Posterior vena cava (tissue), 2 donors: ENCODE results near the gene PTPRE. TPM values are rescaled to one million over a fixed set of nuclear protein-coding genes. Genes with fewer than 3 reads are reported as not detected.

Experiments used
- DNase-seq: peaks from one replicate; pipeline ENCODE4 v3.0.0-alpha.2; 2020; ENCODE audit warnings: low spot score
- intact Hi-C, 2 donors: fragments of 100-400 bp; cut with DNase I; formaldehyde crosslinking; loops; one replicate each; pipeline versions ENCODE4 v1.14.1 to v1.14.2; 2022 to 2023
- total RNA-seq, 2 donors: library from RNA; stranded (reverse); fragmentation: NEBNext Ultra II Directional; extraction: Animal tissue kit (Norgen Biotek cat#: 25700); gene quantifications; one replicate each; pipeline ENCODE4 v1.2.1, GENCODE V29; 2021
- donor health status: DM: yes; HTN: yes; CAD: no.
- donor health status: DM: yes; HTN: yes; CAD: no.

The PTPRE gene
- total RNA-seq, 2 donors from 2014 or later: 22.1 to 37.9 TPM

GRCh38 chr10:127943336-127943910, 36.5 kb downstream of the PTPRE start:
- no peak for DNase-seq
- intact Hi-C loops: no loop called here

- intact Hi-C loops: no loop called here
- no peak for DNase-seq
These were observed 37.4 kb downstream of the PTPRE start for GRCh38 chr10:127944256-127944655.

DNA sequence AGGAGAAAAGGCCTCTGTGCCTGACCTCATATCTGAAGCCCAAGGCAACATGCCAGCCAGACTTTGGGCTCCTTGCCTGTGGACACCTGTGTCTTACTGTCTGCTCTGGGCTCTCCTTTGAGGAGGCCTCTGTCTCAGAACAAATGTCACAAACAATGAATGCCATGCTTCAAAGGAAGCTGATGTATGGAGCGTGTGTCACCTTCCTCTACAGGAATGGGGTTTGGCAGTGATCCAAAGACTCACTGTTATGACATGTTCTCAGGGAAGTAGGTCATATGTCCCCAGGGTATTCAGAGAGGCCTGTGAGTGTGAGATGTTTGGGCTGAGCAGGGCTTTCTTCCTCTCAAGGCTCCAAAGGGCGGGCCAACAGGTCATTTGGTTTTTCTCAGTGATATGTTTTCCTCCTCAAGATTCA, 38.4 kb downstream of the PTPRE start:
- intact Hi-C loops: no loop called here
- no peak for DNase-seq

- DNase-seq: no peak
- intact Hi-C loops: no loop called here
These were observed 39.2 kb downstream of the PTPRE start for GRCh38 chr10:127945948-127946711.

DNA sequence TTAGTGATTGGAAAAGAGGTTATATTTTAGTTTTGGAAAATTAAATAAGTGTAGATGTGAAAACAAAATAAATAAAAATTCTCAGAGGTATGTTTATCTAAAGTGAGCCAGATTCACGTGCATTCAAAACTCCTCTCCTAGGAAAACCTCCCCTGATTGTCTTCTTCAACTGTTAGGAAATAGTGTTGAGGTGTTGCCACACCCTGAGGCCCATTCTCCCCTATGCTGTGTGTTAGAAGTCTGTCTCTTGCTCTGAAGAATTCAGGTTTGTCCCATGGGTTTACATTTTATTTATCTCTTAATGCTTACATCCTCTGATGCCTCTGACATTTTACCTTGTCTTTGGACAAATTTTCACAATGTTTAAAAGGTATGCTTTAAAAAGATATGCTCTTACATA, 40.3 kb downstream of the PTPRE start:
- intact Hi-C loops: no loop called here

DNA sequence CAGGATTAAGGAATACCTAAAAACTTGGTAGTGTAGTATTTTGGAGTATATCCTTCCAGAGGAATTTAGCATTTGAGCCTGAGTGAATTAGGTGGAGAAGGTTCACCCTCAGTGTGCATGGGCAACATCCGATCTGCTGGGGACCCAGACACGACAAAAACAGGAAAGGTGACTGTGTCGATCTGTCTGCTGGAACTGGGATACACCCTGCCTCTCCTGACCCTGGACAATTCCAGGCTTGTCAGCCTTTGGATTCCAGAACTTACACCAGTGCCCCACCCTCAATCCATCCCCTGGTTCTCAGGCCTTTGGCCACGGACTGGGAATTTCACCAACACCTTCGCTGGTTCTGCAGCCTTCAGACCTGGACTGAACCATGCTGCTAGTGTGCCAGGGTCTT, 41.9 kb downstream of the PTPRE start:
- intact Hi-C loops: no loop called here

More for the DNA sequence above, 40.3 kb downstream of the PTPRE start:
- no peak for DNase-seq

DNA sequence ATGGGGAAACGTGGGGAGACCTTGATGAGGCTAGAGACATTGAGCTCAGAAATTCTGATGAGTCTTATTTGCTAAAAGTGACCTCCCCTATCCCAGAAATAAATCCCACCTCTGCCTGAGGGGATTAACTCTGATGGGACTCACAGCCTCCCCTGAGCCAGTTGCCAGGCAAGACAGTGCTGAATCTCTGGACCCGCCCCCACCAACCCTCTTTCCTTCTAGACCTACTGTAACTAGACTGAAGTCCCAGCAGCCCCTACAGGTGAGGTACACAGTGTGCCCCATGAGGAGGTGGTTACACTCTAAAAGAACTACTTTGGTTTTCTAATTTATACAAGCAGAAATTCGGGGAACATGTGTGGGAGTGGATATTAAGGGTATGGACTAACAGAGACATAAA, 42.9 kb downstream of the PTPRE start:
- DNase-seq: no peak
- intact Hi-C loops: no loop called here

More for the DNA sequence above, 41.9 kb downstream of the PTPRE start:
- no peak for DNase-seq

- DNase-seq: no peak
- intact Hi-C loops: no loop called here
These were observed 45.1 kb downstream of the PTPRE start for GRCh38 chr10:127951861-127952574.

DNA sequence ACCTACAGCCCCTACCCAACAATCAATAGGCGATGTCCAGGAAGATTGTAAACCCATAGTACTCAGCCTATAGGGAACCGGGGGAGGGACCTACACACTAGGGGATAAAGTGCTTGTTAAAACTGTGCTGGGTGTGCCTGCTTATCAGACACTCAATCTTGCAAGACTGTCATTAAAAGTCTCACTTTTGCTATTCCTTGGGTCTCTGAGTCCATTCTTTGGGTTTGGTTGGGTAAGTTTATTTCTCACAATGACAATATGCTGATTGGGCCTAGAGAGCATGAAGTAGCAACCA, 45.6 kb downstream of the PTPRE start:
- intact Hi-C loops: no loop called here
- no peak for DNase-seq

GRCh38 chr10:127952918-127953317, 46.0 kb downstream of the PTPRE start:
- intact Hi-C loops: no loop called here
- DNase-seq: no peak

DNA sequence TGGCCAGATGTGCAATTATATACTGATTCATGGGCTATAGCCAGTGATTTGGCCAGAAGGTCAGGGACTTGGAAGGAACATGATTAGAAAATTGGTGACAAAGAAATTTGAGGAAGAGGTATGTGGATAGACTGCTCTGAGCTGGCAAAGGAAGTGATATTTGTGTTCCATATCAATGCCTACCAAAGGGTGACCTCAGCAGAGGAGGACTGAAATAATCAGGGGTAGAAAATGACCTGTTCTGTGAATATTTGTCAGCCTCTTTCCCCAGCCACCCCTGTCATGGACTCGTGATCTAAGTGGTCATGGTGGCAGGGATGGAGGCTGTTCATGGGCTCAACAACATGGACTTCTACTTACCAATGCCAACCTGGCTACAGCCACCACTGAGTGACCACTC, 47.0 kb downstream of the PTPRE start:
- DNase-seq: no peak
- intact Hi-C loops: no loop called here

GRCh38 chr10:127959428-127959827, 52.5 kb downstream of the PTPRE start:
- no peak for DNase-seq
- intact Hi-C loops: no loop called here

GRCh38 chr10:127961071-127961470, 54.2 kb downstream of the PTPRE start:
- no peak for DNase-seq
- intact Hi-C loops: no loop called here

GRCh38 chr10:127962205-127962604, 55.3 kb downstream of the PTPRE start:
- DNase-seq: no peak
- intact Hi-C loops: no loop called here

- intact Hi-C loops: no loop called here
- DNase-seq: no peak
These were observed 56.2 kb downstream of the PTPRE start for GRCh38 chr10:127963136-127963535.

- intact Hi-C loops: no loop called here
- DNase-seq: no peak
These were observed 57.7 kb downstream of the PTPRE start for GRCh38 chr10:127964621-127965020.

DNA sequence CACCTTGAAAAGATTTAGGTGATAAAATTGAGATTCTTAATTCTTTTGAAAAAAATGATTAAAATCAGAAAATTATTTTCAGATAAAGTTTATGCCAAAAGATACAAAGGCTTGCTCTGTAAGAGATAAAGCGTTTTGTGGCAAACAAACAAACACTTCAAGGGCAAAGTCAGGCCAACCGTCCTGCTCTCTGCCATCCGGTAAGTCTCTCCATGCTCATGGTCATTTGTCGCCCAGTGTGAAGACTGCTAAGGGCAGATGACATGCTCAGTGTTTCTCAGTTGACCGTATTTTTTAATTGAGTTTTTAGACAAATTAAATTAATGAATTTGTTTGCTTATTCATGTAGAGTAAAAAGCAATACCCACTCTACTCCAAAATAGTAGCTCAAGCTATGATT, 60.0 kb downstream of the PTPRE start:
- no peak for DNase-seq
- intact Hi-C loops: no loop called here

GRCh38 chr10:127968027-127968441, 61.1 kb downstream of the PTPRE start:
- no peak for DNase-seq
- intact Hi-C loops: no loop called here

GRCh38 chr10:127968659-127969058, 61.8 kb downstream of the PTPRE start:
- intact Hi-C loops: no loop called here
- DNase-seq: no peak

GRCh38 chr10:127971101-127971946, 64.4 kb downstream of the PTPRE start:
- no peak for DNase-seq
- intact Hi-C loops: no loop called here
